Natural killer cell (primary cell): ENCODE measurements around the gene EPAS1. TPM values are rescaled to one million over a fixed set of nuclear protein-coding genes. Genes with fewer than 3 reads are reported as not detected.

Experiments used
- ATAC-seq, 3 donors: fragments of 150-1000 bp in 2 of 3; fragments of 200-7000 bp in 1 of 3; cut with Tn5 transposase; 1 replicate in 1 of 3; 2 replicates in 2 of 3; pipeline ENCODE4 v1.10.0; 2021; ENCODE audit warnings: mild to moderate bottlenecking in 2 of 3, moderate library complexity in 2 of 3
- DNase-seq, 2 donors: peaks; one replicate each; pipeline versions ENCODE4 v3.0.0 to v3.0.0-alpha.2; 2013 to 2021; ENCODE audit warnings: mixed read lengths in 1 of 2
- H3K27ac ChIP-seq: one replicate; pipeline ENCODE4 v1.5.1; 2013; ENCODE audit warnings: mild to moderate bottlenecking, low read length
- H3K27me3 ChIP-seq: one replicate; pipeline ENCODE4 v1.6.1; 2013; ENCODE audit warnings: low read length; ENCODE audit not compliant: control insufficient read depth, insufficient read depth
- H3K36me3 ChIP-seq: one replicate; pipeline ENCODE4 v1.6.1; 2013; ENCODE audit warnings: low read length; ENCODE audit not compliant: control insufficient read depth, insufficient read depth
- H3K4me1 ChIP-seq: one replicate; pipeline ENCODE4 v1.6.1; 2013; ENCODE audit warnings: low read length; ENCODE audit not compliant: control insufficient read depth, insufficient read depth
- H3K4me3 ChIP-seq: one replicate; pipeline ENCODE4 v1.5.1; 2013; ENCODE audit warnings: low read length
- H3K9me3 ChIP-seq: one replicate; pipeline ENCODE4 v1.6.1; 2013; ENCODE audit warnings: low read length; ENCODE audit not compliant: control insufficient read depth, insufficient read depth
- H3K27ac Mint-ChIP-seq, 2 donors: one replicate each; pipeline ENCODE4 v1.8.0; 2022; ENCODE audit warnings: mild to moderate bottlenecking in 2 of 2, mixed read lengths in 2 of 2, moderate library complexity in 1 of 2
- H3K27me3 Mint-ChIP-seq, 2 donors: one replicate each; pipeline ENCODE4 v1.8.0; 2022; ENCODE audit warnings: low read depth in 2 of 2, mixed read lengths in 2 of 2
- H3K36me3 Mint-ChIP-seq: one replicate; pipeline ENCODE4 v1.8.0; 2022; ENCODE audit warnings: mixed read lengths
- H3K4me1 Mint-ChIP-seq, 2 donors: one replicate each; pipeline ENCODE4 v1.8.0; 2022; ENCODE audit warnings: mixed read lengths in 2 of 2
- H3K4me3 Mint-ChIP-seq: one replicate; pipeline ENCODE4 v1.8.0; 2022; ENCODE audit warnings: mild to moderate bottlenecking, moderate library complexity, mixed read lengths
- H3K9me3 Mint-ChIP-seq, 2 donors: one replicate each; pipeline ENCODE4 v1.8.0; 2022; ENCODE audit warnings: mixed read lengths in 2 of 2
- CTCF ChIP-seq: fragments of 200-600 bp; IDR thresholded peaks from one replicate; pipeline ENCODE4 v1.8.0; 2022; ENCODE audit warnings: antibody characterized with exemption
- WGBS: methylation state at CpG from one replicate; pipeline ENCODE4 v1.1.7; 2013; ENCODE audit warnings: missing lambda C conversion rate; ENCODE audit not compliant: insufficient coverage; 5-methylcytosine and 5-hydroxymethylcytosine counted together
- intact Hi-C: fragments of 100-400 bp; cut with micrococcal nuclease; formaldehyde crosslinking; loops from one replicate; pipeline ENCODE4 v1.14.2; 2022
- total RNA-seq, 4 donors: library from RNA; stranded (reverse); fragments of 120-200 nt in 1 of 4; gene quantifications; one replicate each; pipeline versions ENCODE4 v1.2.3 to v1.2.4, GENCODE V29; 2013 to 2022

Gene EPAS1
- total RNA-seq, 3 donors from 2014 or later (not counting 1 experiment from before 2014, with no cell fraction given), result 2.1 to 61.4 (median 3.6) TPM

GRCh38 chr2:46259777-46260168 is 37.4 kb upstream of the EPAS1 start:
- no peak for DNase-seq
- Histone ChIP-seq H3K4me1 (peaks cover 4% of the 10 kb centered on the region), H3K9me3 (no peaks in the 10 kb centered on the region), H3K36me3 (no peaks in the 10 kb centered on the region), H3K27ac (no peak overlapping the region), H3K4me3 (no peak overlapping the region), H3K27me3 (no peaks in the 10 kb centered on the region)
- Mint-ChIP-seq H3K4me1 (peaks cover 7 to 10% of the 10 kb centered on the region in 2 donors), H3K9me3 (no peaks in the 10 kb centered on the region), H3K4me3 (no peak overlapping the region), H3K27me3 (peaks cover 0 to 4% of the 10 kb centered on the region in 2 donors), H3K36me3 (no peaks in the 10 kb centered on the region), H3K27ac (no peak overlapping the region)
- no peak for TF ChIP-seq CTCF
- no peak for ATAC-seq
- intact Hi-C loops, result no loop called here
- WGBS, result 76% methylated on average over 1 of the region's 1 CpG

DNA sequence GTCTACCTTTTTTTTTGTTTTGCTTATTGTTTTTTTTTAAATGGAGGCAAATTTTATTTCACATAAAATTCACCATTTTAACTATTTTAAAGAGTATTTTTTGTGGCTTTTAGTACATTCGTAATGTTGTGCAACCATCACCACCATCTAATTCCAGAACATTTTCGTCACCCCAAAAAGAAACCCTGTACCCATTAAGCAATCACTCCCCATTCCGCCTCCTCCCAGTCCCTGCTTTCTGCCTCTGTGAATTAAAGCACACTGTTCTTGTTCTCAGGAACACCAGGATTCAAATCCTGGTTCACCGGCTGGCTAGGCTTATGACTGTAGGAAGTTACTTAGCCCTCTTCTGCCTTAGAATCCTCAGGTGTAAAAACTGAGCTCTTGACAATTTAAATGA is 36.9 kb upstream of the EPAS1 start:
- Mint-ChIP-seq H3K27me3 (peaks cover 3 to 4% of the 10 kb centered on the region in 2 donors), H3K27ac (no peak overlapping the region), H3K9me3 (no peaks in the 10 kb centered on the region), H3K36me3 (no peaks in the 10 kb centered on the region), H3K4me3 (no peak overlapping the region), H3K4me1 (peaks cover 7 to 10% of the 10 kb centered on the region in 2 donors)
- WGBS, result 88% methylated on average over 4 of the region's 4 CpGs
- intact Hi-C loops, result no loop called here
- H3K27ac ChIP-seq, result no peak overlapping the region
- H3K4me3 ChIP-seq, result no peak overlapping the region
- no peak for TF ChIP-seq CTCF
- peaks cover 4% of the 10 kb centered on the region for H3K4me1 ChIP-seq
- H3K27me3 ChIP-seq, result no peaks in the 10 kb centered on the region
- H3K36me3 ChIP-seq, result no peaks in the 10 kb centered on the region
- ATAC-seq (no peak), DNase-seq (no peak)
- no peaks in the 10 kb centered on the region for H3K9me3 ChIP-seq

DNA sequence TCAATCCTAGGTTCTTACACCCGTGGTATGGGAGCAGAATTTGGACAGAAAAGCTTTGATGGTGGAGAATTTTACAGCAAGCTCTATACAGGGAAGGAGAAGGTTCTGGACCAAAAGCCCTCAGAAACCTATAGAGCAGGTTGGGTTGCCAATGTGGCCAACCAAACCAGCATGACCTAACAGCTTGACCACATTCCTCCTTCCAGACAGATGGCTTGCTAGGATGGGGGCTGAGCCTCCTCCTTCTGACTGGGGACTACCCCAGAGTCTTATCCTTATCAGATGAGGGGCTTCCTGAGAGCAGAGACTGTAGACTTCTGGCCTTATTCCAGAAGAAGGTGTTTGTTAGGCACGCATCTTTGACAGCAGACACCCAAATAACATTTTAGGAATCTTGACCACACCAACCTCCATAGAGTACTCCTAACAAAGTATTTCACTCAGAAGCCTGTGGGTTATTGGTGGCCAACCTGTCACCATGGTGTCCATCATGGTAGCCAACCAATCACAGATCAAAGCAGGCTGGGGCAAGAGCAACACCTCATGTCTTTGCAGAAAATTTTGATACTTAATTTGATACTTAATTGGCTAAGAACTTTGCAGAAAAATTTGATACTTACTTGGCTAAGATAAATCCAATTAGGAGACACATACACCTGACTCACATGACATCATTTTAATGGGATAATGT is 34.8 kb upstream of the EPAS1 start:
- DNase-seq (no peak), ATAC-seq (no peak)
- Histone ChIP-seq H3K4me3 (no peak overlapping the region), H3K4me1 (peaks cover 4% of the 10 kb centered on the region), H3K36me3 (no peaks in the 10 kb centered on the region), H3K27me3 (no peaks in the 10 kb centered on the region), H3K27ac (no peak overlapping the region), H3K9me3 (no peaks in the 10 kb centered on the region)
- Mint-ChIP-seq H3K4me1 (peaks cover 7 to 10% of the 10 kb centered on the region in 2 donors), H3K4me3 (no peak overlapping the region), H3K27me3 (peaks cover 4 to 7% of the 10 kb centered on the region in 2 donors), H3K9me3 (no peaks in the 10 kb centered on the region), H3K27ac (no peak overlapping the region), H3K36me3 (no peaks in the 10 kb centered on the region)
- no peak for TF ChIP-seq CTCF
- intact Hi-C loops, result no loop called here
- 77% methylated on average over 2 of the region's 2 CpGs for WGBS

GRCh38 chr2:46263347-46263746 is 33.9 kb upstream of the EPAS1 start:
- H3K36me3 ChIP-seq, result no peaks in the 10 kb centered on the region

More at GRCh38 chr2:46263347-46263746, 33.9 kb upstream of the EPAS1 start:
- WGBS, result 100% methylated on average over 1 of the region's 1 CpG
- intact Hi-C loops, result no loop called here
- no peak overlapping the region for H3K27ac Mint-ChIP-seq
- H3K4me1 Mint-ChIP-seq, result peaks cover 7 to 10% of the 10 kb centered on the region in 2 donors
- no peak overlapping the region for H3K27ac ChIP-seq
- no peaks in the 10 kb centered on the region for H3K27me3 ChIP-seq
- H3K4me3 Mint-ChIP-seq, result no peak overlapping the region
- DNase-seq (no peak), ATAC-seq (no peak)
- no peaks in the 10 kb centered on the region for H3K9me3 Mint-ChIP-seq
- no peak overlapping the region for H3K4me3 ChIP-seq
- no peak for TF ChIP-seq CTCF
- peaks cover 4% of the 10 kb centered on the region for H3K4me1 ChIP-seq
- no peaks in the 10 kb centered on the region for H3K36me3 Mint-ChIP-seq
- peaks cover 4 to 7% of the 10 kb centered on the region in 2 donors for H3K27me3 Mint-ChIP-seq
- H3K9me3 ChIP-seq, result no peaks in the 10 kb centered on the region
